ENCODE results near the gene RABEP1.

- TF ChIP-seq GATA2 (IDR thresholded peaks at IDR 0.05; ENCODE audit: low read depth, low read length) (no peak), GATA3 (IDR thresholded peaks at IDR 0.05; ENCODE audit: low read depth, low read length) (no peak)
These were observed 73.5 kb downstream of the RABEP1 start for GRCh38 chr17:5355421-5356129.
